HG02943 (cell line): ENCODE data around the gene HPDL.
"Not testable (repeated sequence)": the region's sequence is repeated elsewhere in the genome, so short reads cannot be mapped to it uniquely, and the experiment has no call there.

Source experiments
- ATAC-seq: cut with Tn5 transposase; IDR thresholded peaks from one replicate; pipeline ENCODE4 v1.9.1; 2021; ENCODE audit warnings: mild to moderate bottlenecking, low read depth, moderate library complexity; ENCODE audit not compliant: unreplicated experiment

The HPDL gene

DNA sequence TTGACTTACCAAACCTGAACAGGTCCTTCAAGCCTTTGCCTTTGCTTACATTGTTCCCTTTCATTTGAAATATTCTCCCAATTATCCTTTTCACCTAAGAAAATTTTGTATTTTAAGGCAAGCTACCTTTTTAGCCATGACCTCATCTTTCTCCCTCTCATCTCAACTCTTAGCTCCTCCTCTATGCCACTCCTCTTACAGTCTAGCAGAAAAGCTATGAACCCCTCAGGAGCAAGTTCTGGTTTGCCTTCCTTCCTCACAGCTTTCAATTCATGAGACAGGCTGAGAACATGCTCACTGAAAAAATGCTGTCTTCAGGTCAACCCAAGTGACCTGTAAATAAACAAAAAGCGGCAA is 21.9 kb downstream of the HPDL start:
- no peak for ATAC-seq

DNA sequence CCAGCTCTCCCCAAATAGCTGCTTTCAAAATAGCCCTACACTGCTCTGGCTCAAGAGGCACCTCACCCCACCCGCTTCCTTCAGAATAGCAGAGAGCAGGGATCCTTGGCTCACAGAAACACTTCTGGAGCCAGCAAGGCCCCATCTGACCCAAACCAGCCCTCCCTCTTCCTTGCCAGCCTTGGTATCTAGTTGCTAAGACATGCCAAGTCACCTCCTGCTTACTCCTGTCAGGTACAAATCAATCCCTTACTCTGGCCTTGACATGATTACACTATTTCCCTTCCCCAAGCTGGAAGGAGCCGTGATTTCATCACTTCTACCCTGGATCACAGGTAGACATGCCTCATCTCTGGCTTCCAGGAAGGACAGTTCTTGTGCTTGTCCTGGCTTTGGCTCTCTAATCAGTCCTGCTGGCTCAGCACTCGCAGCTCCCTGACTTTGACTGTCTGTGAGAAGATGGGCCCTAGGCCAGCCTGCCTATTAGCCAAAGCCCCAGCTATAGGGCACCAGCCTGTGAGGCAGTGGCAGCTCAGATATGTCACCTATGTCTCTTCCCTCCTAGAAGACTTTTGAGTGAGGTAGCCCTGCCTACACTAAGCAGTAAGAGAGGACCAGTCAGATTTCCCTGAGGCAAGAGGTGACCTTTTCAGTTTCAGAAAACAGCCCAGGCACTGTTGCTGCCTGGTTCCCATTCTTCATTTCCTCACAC is 22.4 kb downstream of the HPDL start:
- no peak for ATAC-seq

DNA sequence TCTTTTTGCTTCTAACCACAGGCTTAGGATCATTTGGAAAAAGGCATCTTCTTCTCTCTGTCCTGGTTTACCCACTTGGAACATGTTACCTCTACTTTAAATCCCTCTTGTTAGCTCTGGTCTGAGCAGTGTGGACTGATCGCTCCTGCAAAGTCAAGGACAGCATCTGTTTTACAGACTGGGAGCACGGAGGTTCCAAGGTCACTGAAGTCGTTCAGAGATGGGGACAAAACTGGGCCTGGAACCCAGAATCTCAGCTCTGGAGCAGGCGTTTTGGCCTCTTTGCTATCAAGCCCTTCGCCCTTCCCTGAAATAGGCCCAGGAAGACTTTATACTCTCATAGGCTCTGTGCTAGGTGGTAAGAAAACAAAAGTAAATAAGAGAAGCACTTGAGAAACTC is 24.8 kb downstream of the HPDL start:
- ATAC-seq = no peak

DNA sequence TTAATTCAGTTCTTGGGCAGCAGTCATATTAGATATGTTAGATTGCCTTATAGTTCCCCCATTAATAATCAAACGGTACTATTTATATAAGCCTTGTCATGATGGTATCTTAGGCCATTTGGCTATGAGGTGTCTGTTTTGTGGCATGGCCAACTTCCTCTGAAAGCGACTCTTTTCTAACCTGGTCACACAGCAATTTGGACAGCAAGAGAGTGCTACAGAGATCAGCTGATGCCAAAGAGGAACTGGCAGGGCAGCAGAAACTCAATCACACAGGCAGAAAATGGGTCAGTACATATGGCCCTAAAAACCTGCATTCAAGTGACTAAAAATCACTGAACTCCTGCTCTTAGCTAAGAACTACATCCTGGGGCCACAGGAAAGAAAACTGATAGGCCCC is 27.0 kb downstream of the HPDL start:
- ATAC-seq = no peak

DNA sequence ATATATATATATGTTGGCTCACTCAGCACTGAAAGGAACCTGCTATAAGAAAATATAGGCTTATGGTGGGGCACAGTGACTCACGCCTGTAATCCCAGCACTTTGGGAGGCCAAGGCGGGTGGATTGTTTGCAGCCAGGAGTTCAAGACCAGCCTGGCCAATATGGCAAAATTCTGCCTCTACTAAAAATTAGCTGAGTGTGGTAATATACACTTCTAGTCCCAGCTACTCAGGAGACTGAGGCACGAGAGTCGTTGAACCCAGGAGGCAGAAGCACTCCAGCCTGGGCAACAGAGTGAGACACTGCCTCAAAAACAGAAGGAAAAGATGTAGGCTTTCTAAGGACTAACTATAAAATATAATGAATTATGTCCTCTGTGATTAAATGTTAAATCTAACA is 28.1 kb downstream of the HPDL start:
- no peak for ATAC-seq

DNA sequence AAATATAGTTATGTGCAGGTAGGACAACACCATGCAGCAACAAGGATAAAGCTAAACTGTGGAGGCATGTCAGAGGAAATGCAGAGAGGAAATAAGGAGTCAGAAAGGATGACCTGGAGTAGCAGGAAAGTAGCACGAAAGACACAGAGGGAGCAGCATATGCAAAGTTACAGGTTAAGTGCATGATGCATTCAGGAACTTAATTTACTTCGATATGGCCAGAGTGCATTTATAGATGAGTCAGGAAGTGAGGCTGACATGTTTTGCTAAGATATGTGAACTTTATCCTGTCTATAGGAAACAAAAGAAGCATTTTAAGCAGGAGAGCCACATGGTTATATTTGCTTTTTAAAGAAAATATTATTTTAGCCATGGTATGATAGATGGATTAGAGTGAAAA is 29.0 kb downstream of the HPDL start:
- ATAC-seq = no peak

DNA sequence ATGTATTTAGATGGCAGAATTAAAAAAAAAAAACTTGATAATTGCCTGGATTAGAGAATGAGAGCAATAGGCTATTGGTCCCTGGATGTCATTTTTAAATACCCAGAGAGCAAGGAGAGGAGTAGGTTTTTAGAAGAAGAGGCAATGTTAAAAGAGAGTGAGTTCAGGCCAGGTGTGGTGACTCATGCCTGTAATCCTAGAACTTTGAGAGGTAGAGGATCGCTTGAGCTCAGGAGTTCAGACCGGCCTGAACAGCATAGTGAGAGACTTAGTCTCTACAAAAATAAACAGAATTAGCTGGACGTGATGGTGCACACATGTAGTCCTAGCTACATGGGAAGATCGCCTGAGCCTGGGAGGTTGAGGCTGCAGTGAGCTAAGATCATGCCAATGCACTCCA is 29.5 kb downstream of the HPDL start:
- no peak for ATAC-seq

DNA sequence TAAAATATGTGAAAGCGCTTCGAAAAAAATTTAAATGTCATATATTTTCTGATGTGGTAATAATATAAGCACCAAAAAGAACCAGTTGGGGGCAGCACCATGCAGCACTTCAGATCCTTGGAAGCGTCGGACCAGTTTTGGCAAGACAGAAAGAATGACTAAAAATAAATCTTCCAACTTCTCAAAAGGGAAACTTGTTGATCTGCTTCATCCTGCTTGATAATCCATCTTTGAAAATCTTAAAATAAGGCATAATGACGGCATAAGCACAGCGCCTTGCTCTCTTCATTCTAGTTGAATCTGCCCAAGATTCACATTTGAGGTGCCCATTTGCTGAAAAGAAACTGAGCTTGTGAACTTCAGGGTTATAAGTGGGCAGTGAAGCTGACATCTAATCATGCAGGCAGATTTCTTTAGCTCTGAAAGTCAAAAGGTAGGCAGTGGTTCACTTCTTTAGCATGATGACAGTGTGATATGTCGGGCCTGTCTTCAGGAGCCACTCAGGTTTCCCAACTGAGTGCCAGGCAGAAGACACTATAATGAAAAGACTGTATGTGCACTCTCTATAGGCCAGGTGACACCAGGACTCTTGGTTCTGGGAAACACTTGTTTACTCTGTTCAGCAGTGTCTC is 33.3 kb downstream of the HPDL start:
- ATAC-seq = no peak

DNA sequence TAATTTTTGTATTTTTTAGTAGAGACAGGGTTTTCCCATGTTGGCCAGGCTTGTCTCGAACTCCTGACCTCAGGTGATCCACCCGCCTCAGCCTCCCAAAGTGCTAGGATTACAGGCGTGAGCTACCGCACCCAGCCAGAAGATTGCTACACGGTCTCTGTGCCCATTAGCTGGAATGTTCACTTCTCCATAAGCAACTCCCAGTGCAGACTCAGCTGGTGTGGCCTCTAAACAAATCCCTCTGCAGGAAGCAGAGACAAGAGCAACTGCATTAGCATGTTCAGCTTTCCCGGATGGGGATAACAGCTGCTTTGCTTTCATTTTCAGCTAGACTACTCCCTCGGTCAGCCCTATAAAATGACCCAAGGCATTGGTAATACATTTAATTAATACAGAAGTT is 34.3 kb downstream of the HPDL start:
- not testable (repeated sequence) for ATAC-seq

DNA sequence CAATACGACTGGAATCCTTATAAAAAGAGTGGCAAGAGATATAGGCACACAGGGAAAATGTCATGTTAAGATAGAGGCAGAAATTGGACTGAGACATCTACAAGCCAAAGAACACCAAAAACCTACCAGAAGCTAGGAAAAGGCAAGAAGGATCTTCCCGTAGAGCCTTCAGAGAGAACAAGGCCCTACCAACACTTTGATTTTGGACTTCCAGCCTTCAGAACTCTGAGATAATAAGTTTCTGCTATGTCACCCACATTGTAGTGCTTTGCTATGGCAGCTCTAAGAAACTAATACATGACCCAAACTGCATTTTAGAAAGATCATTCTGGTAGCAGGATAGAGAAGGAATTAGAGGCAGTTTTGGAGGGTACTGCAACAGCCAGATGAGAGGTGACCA is 37.6 kb downstream of the HPDL start:
- ATAC-seq = no peak

DNA sequence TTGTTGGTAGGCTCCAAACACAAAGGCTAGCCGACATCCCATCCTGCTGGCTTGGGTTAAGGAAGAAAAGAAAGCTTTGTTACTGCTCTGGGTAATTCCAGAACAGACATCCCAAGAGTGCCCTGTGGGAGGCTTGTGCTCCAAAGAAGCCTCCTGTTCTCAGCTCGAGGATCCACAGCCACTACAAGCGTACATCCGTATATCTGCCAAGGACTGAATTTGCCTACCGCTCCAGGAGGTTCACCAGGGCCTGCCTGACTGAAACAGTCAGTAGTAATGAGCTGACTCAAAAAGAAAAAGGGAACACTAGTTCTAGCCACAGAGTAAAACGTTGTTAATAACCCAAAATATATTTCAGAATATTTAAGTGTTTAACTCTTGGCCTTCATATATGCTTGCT is 38.4 kb downstream of the HPDL start:
- ATAC-seq = no peak

DNA sequence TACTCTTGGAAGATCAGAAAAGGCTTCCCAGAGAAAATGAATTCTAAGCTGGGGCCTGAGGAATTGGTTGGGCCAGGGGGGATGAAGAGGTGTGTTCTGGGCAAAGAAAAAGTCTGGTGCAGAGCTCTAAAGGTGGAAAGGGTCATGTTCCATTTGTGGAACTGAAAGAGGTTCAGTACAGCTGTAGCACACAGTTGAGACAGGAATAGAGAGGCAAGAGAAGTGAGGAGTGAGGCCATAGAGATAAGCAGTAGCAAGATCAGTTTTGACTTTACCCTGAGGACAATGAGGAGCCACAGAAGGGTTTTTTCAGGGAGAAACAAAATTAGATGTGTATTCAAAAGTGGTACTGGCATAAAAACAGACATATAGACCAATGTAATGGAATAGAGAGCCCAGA is 43.9 kb downstream of the HPDL start:
- no peak for ATAC-seq

DNA sequence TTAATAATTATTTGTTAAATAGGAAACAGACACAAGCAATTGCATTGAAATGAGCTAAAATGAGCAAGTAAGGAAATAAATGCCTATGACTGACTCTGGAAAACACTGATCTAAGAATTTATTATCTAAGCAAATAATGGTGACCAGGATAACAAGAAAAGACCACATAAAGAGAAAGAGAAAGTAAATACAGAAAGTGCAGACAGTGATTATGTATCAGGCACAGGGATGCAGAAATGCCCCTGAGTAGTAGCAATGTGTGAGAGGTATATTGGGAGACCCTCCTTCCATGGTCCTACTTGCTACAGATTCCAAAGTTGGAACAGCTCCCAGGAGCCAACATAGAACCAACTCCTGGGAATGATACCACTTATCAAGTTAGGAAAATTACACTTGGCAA is 46.9 kb downstream of the HPDL start:
- ATAC-seq = no peak

DNA sequence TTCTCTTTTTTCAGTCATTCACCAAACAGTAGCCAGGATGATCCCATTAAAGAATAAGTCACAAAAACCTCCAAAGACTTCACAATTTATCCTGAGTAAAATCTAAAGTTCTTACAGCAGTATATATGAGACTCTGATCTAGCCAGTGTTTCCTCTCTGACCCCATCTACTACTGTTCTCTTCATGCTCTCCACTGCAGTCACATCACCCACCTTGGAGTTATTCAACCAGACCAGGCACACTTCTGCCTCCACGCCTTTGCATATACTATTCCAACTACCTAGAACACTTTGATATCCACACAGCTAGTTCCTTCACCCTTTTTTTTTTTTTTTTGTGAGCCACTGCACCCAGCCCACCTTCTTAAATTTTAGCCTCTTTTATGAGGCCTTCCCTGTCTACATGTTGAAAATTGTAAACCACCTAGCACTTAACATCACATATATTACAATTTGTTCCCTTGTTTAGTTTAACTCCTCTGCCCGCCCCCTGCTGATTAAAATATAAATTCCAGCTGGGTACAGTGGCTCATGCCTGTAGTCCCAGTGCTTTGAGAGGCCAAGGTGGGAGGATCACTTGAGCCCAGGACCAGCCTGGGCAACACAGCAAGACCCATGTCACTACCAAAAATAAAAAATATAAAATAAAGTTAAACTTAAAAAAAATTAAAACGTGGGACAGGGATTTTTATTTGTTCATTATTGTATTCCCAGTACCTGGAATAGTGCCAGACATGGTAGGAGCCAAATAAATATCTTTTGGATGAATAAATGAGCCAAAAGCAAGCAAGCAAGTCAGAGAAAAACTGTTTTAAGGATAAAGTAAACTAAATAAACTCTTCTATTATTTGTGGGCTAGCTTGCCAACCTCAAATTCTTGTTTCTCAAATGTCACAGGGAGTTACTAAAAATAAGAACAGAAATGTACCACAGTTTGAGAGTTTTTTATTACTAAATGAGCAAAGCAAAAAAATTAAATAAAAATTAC is 48.7 kb downstream of the HPDL start:
- no peak for ATAC-seq

DNA sequence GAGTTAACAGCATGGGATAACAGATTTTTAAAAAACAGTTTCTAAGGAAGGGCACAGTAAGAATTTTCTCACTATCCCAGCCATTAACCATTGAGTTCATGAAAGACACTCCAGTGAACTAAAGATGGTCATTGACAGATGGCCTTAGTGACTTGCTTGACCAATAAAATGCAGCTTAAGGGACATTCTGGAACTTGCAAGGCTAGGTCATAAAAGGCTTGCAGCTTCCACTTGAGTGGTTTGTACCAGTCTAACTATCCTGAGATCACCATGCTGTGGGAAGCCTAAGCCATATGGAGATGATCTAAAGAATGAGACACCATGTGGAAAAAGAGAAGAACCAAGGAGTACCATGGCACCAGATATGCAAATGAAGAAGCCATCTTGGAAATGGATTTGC is 51.5 kb downstream of the HPDL start:
- ATAC-seq = no peak
